OCI-LY1 (cell line): ENCODE data around the gene C1QTNF9.

Experiments used
- CTCF ChIP-seq: fragments of 200-600 bp; sonication (generic), shearing (Covaris generic); IDR thresholded peaks from 2 replicates; pipeline ENCODE4 v1.5.1; 2017; ENCODE audit warnings: mild to moderate bottlenecking, antibody characterized with exemption, low read length, moderate library complexity, mixed read lengths
- EZH2 ChIP-seq: fragments of 200-600 bp; sonication (generic), shearing (Covaris generic); IDR thresholded peaks from 2 replicates; pipeline ENCODE4 v1.8.0; 2017; ENCODE audit warnings: borderline replicate concordance, mixed run types, mild to moderate bottlenecking, antibody characterized with exemption, low read length, moderate library complexity, mixed read lengths

GRCh38 chr13:24301911-24302310 is 7.5 kb upstream of the C1QTNF9 start:
- TF ChIP-seq CTCF: no peak
- TF ChIP-seq EZH2: no peak
